Spleen (tissue), 11 donors: Measurements from ENCODE around the gene NR1I2. TPM values are rescaled to one million over a fixed set of nuclear protein-coding genes. Genes with fewer than 3 reads are reported as not detected.

Experiments
- DNase-seq: peaks from one replicate; pipeline ENCODE4 v3.0.0-alpha.2; 2020
- H3K27ac ChIP-seq, 8 donors: fragments of 200-600 bp; sonication (generic) in 7 of 8; 1 replicate in 4 of 8; 2 replicates in 4 of 8; pipeline versions ENCODE4 v1.5.0 to v1.8.0; 2016 to 2021; ENCODE audit warnings: inconsistent platforms in 4 of 8, mild to moderate bottlenecking in 4 of 8, moderate library complexity in 1 of 8
- H3K27me3 ChIP-seq, 7 donors: fragments of 200-600 bp; sonication (generic) in 6 of 7; replicated peaks in 1 of 7; 1 replicate in 4 of 7; 2 replicates in 3 of 7; pipeline versions ENCODE4 v1.5.0 to v1.8.0; 2016 to 2021; ENCODE audit warnings: inconsistent platforms in 3 of 7, mild to moderate bottlenecking in 1 of 7
- H3K36me3 ChIP-seq, 6 donors: fragments of 200-600 bp; sonication (generic) in 5 of 6; 1 replicate in 4 of 6; 2 replicates in 2 of 6; pipeline versions ENCODE4 v1.5.0 to v1.8.0; 2016 to 2021; ENCODE audit warnings: inconsistent platforms in 2 of 6
- H3K4me1 ChIP-seq, 6 donors: fragments of 200-600 bp; sonication (generic) in 5 of 6; 1 replicate in 3 of 6; 2 replicates in 3 of 6; pipeline versions ENCODE4 v1.5.0 to v1.8.0; 2016 to 2021; ENCODE audit warnings: inconsistent platforms in 3 of 6
- H3K4me3 ChIP-seq, 8 donors: fragments of 200-600 bp; sonication (generic) in 7 of 8; 1 replicate in 4 of 8; 2 replicates in 4 of 8; pipeline versions ENCODE4 v1.5.0 to v1.8.0; 2016 to 2021; ENCODE audit warnings: inconsistent platforms in 4 of 8, mild to moderate bottlenecking in 4 of 8, moderate library complexity in 2 of 8
- H3K9me3 ChIP-seq, 8 donors: fragments of 200-600 bp; sonication (generic) in 7 of 8; 1 replicate in 4 of 8; 2 replicates in 4 of 8; pipeline versions ENCODE4 v1.5.0 to v1.8.0; 2016 to 2021; ENCODE audit warnings: inconsistent platforms in 4 of 8
- CTCF ChIP-seq, 11 experiments: fragments of 200-600 bp in 7 of 11; fragments of 450-650 bp in 4 of 11; sonication (generic) in 4 of 11; IDR thresholded peaks in 8 of 11; conservative IDR thresholded peaks in 3 of 11; 1 replicate in 7 of 11; 2 replicates in 4 of 11; pipeline versions ENCODE4 v1.4.0 to v1.8.0; 2016 to 2021; ENCODE audit warnings: antibody characterized with exemption in 11 of 11, inconsistent platforms in 4 of 11, mild to moderate bottlenecking in 1 of 11
- POLR2A ChIP-seq, 3 donors: fragments of 450-650 bp; IDR thresholded peaks; one replicate each; pipeline ENCODE4 v1.5.1; 2017; ENCODE audit warnings: antibody characterized with exemption in 3 of 3, mild to moderate bottlenecking in 1 of 3
- POLR2AphosphoS5 ChIP-seq, 3 donors: sonication (generic); formaldehyde crosslinking; IDR thresholded peaks; one replicate each; pipeline ENCODE4 v1.5.1; 2017; ENCODE audit warnings: antibody characterized with exemption in 3 of 3
- WGBS, 5 donors: extraction: QIAGEN DNeasy Blood & Tissue Kit in 3 of 5; methylation state at CpG; one replicate each; pipeline versions ENCODE4 v1.1.5 to v1.1.7; 2013 to 2018; 5-methylcytosine and 5-hydroxymethylcytosine counted together
- intact Hi-C: fragments of 100-400 bp; cut with DNase I; formaldehyde crosslinking; loops from one replicate; pipeline ENCODE4 v1.15.0; 2023; ENCODE audit warnings: low total_unique reads
- polyA plus RNA-seq, 3 donors: library from polyadenylated mRNA; stranded (reverse); fragments of 200-250 nt; gene quantifications; one replicate each; pipeline ENCODE4 v1.2.1, GENCODE V29; 2013
- total RNA-seq, 7 donors: library from RNA; depleted of rRNA in 3 of 7; stranded (reverse); fragments of >200 nt in 3 of 7; fragmentation: NEBNext Ultra II Directional in 4 of 7; extraction: Animal tissue kit (Norgen Biotek cat#: 25700) in 4 of 7; gene quantifications; one replicate each; pipeline versions ENCODE4 v1.1.0 to v1.2.1, GENCODE V29; 2016 to 2021
- donor health status: healthy with polysubstance abuse.
- donor health status: DM: no; HTN: no; CAD: no; lungs with moderate emphysema.
- donor health status: DM: no; HTN: no; CAD: no.
- donor health status: Bipolar disorder and iron deficiency.
- donor health status: healthy.
- donor health status: DM: no; HTN: no; CAD: no.
- donor health status: DM: yes; HTN: yes; CAD: no.

Gene NR1I2
- total and polyA plus RNA-seq, 10 donors, result 0.26 to 1.1 (median 0.55) TPM; not detected in 1

DNA sequence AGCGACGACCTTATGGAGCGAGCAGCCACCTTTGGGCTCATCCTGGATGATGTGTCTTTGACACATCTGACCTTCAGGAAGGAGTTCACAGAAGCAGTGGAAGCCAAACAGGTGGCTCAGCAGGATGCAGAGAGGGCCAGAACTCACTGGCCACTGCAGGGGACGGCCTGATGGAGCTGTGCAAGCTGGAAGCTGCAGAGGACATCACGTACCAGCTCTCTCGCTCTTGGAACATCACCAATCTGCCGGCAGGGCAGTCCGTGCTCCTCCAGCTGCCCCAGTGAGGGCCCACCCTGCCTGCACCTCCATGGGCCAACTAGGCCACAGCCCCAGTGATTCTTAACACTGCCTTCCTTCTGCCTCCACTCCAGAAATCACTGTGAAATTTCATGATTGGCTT is 10.4 kb downstream of the NR1I2 start:
- Histone ChIP-seq H3K36me3 (no peaks in the 10 kb centered on the region), H3K27me3 (no peaks in the 10 kb centered on the region), H3K4me3 (no peak overlapping the region), H3K4me1 (no peaks in the 10 kb centered on the region), H3K9me3 (no peaks in the 10 kb centered on the region), H3K27ac (no peak overlapping the region)
- 93 to 97% (median 94%) methylated on average over 8 of the region's 8 CpGs for WGBS, 5 donors
- intact Hi-C loops, result no loop called here
- no peak for TF ChIP-seq POLR2AphosphoS5 (IDR thresholded peaks at IDR 0.05)
- TF ChIP-seq CTCF (IDR thresholded peaks at IDR 0.05 in 8 of 11, conservative IDR thresholded peaks at IDR 0.05 in 3 of 11), result no peak
- TF ChIP-seq POLR2A (IDR thresholded peaks at IDR 0.05), result no peak
- DNase-seq, result no peak

DNA sequence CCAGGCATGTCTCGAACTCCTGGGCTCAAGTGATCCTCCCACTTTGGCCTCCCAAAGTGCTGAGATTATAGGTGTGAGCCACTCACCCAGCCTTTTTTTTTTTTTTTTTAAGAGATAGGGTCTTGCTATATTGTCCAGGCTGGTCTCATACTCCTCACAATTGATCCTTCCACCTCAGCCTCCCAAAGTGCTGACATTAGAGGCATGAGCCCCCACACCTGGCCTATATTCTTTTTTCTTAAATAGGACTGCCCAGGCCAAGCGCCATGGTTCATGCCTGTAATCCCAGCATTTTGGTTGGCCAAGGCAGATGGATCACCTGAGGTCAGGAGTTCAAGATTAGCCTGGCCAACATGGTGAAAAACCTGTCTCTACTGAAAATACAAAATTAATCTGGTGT is 12.5 kb downstream of the NR1I2 start:
- H3K27ac ChIP-seq, result no peak overlapping the region
- no peak overlapping the region for H3K4me3 ChIP-seq
- H3K4me1 ChIP-seq, result no peaks in the 10 kb centered on the region
- intact Hi-C loops, result no loop called here
- TF ChIP-seq POLR2AphosphoS5 (IDR thresholded peaks at IDR 0.05), result no peak
- no peak for TF ChIP-seq POLR2A (IDR thresholded peaks at IDR 0.05)
- no peak for TF ChIP-seq CTCF (IDR thresholded peaks at IDR 0.05 in 8 of 11, conservative IDR thresholded peaks at IDR 0.05 in 3 of 11)
- H3K36me3 ChIP-seq, result no peaks in the 10 kb centered on the region
- 87 to 98% (median 94%) methylated on average over 2 of the region's 2 CpGs for WGBS, 5 donors
- H3K9me3 ChIP-seq, result no peaks in the 10 kb centered on the region
- no peak for DNase-seq
- no peaks in the 10 kb centered on the region for H3K27me3 ChIP-seq

- Histone ChIP-seq H3K4me3 (no peak overlapping the region), H3K36me3 (no peaks in the 10 kb centered on the region), H3K27ac (no peak overlapping the region), H3K9me3 (no peaks in the 10 kb centered on the region), H3K4me1 (no peaks in the 10 kb centered on the region), H3K27me3 (no peaks in the 10 kb centered on the region)
- TF ChIP-seq POLR2A (IDR thresholded peaks at IDR 0.05), result no peak
- WGBS, 5 donors, result 61 to 77% (median 74%) methylated on average over 5 of the region's 5 CpGs
- intact Hi-C loops, result no loop called here
- DNase-seq, result no peak
Observed at GRCh38 chr3:119794971-119795612, 13.2 kb downstream of the NR1I2 start.

- TF ChIP-seq CTCF (IDR thresholded peaks at IDR 0.05 in 8 of 11, conservative IDR thresholded peaks at IDR 0.05 in 3 of 11) (no peak), POLR2AphosphoS5 (IDR thresholded peaks at IDR 0.05) (no peak), POLR2A (IDR thresholded peaks at IDR 0.05) (no peak)
- H3K27me3 ChIP-seq, result no peaks in the 10 kb centered on the region
- H3K4me3 ChIP-seq, result no peak overlapping the region
- no peak for DNase-seq
- H3K27ac ChIP-seq, result no peak overlapping the region
- no peaks in the 10 kb centered on the region for H3K36me3 ChIP-seq
- H3K4me1 ChIP-seq, result no peaks in the 10 kb centered on the region
- intact Hi-C loops, result no loop called here
- WGBS, 5 donors, result 74 to 87% (median 81%) methylated on average over 3 of the region's 3 CpGs
- no peaks in the 10 kb centered on the region for H3K9me3 ChIP-seq
Observed at GRCh38 chr3:119795849-119796248, 13.9 kb downstream of the NR1I2 start.

DNA sequence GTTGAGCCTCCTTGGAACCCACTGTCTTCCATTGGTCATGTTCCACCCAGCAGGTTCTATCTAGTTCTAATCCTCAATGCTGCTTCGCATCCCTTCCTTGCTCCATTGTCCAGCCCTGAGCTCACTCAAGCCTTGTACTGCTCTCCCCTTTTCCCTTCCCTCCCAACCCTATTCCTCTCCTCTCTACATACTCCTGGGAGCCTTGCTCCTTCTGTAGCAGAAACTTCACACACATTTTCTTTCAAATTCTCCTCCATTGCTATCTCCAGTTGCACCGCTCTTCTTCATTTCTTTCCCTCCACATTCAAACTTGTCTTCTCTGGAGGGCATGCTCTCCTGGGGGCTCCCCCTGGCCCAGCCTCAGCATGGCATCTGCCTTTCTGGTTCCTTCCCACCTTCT is 14.5 kb downstream of the NR1I2 start:
- Histone ChIP-seq H3K27me3 (no peaks in the 10 kb centered on the region), H3K4me3 (no peak overlapping the region), H3K9me3 (no peaks in the 10 kb centered on the region), H3K4me1 (no peaks in the 10 kb centered on the region), H3K27ac (no peak overlapping the region), H3K36me3 (no peaks in the 10 kb centered on the region)
- intact Hi-C loops, result no loop called here
- no peak for TF ChIP-seq CTCF (IDR thresholded peaks at IDR 0.05 in 8 of 11, conservative IDR thresholded peaks at IDR 0.05 in 3 of 11)
- TF ChIP-seq POLR2AphosphoS5 (IDR thresholded peaks at IDR 0.05), result no peak
- no peak for TF ChIP-seq POLR2A (IDR thresholded peaks at IDR 0.05)
- DNase-seq, result no peak
- WGBS, 5 donors, result 92 to 100% (median 94%) methylated on average over 2 of the region's 2 CpGs
